GM12878 (cell line): ENCODE results near the gene GAS2. TPM values are rescaled to one million over a fixed set of nuclear protein-coding genes. Genes with fewer than 3 reads are reported as not detected.

ENCODE experiments used
- ATAC-seq: fragments of 200-7000 bp; cut with Tn5 transposase; 3 replicates; pipeline ENCODE4 v1.9.1; 2020; ENCODE audit warnings: mild to moderate bottlenecking, moderate library complexity
- BruUV-seq: library from RNA; stranded (reverse); fragments of 400-500 nt; replicated peaks from 2 replicates; lab custom pipeline; 2021; lab: Mats Ljungman, UMichigan
- CTCF ChIA-PET: fragments of 300-600 bp; sonication (Branson Sonifier 250); formaldehyde crosslinking; extraction: SDS; loops from one replicate; lab custom pipeline; 2021; ENCODE audit warnings: inconsistent platforms; lab: Yijun Ruan, JAX
- POLR2A ChIA-PET: fragments of 350-600 bp; formaldehyde crosslinking; extraction: SDS; loops from one replicate; lab custom pipeline; 2021; ENCODE audit warnings: inconsistent platforms; lab: Charles Lee
- RAD21 ChIA-PET: fragments of 300-600 bp; sonication (Branson Sonifier 250); formaldehyde crosslinking; loops from one replicate; lab custom pipeline; 2023; ENCODE audit warnings: antibody characterized with exemption; ENCODE audit not compliant: unreplicated experiment; lab: Charles Lee
- SMC1A ChIA-PET: fragments of 300-600 bp; sonication (Branson Sonifier 250); formaldehyde crosslinking; loops from one replicate; lab custom pipeline; 2023; ENCODE audit not compliant: unreplicated experiment, uncharacterized antibody; lab: Charles Lee
- DNase-seq: peaks from one replicate; pipeline ENCODE4 v3.0.0-alpha.2; 2011; ENCODE audit warnings: low read depth, low spot score
- FAIRE-seq: peaks from 3 replicates; lab custom pipeline; 2011; peaks lifted over from hg19 to GRCh38; lab: Jason Lieb, UNC
- H2AFZ ChIP-seq: 2 replicates; pipeline ENCODE4 v1.6.0; 2011; ENCODE audit warnings: low read depth, low read length, control low read depth; ENCODE audit not compliant: control insufficient read depth
- H3K27ac ChIP-seq: 2 replicates; pipeline ENCODE4 v1.5.1; 2011; ENCODE audit warnings: control low read depth; ENCODE audit not compliant: control insufficient read depth, insufficient read depth
- H3K27me3 ChIP-seq, 2 experiments: replicated peaks in 1 of 2; 2 replicates each; pipeline versions ENCODE4 v1.6.0 to v1.6.1; 2011; ENCODE audit warnings: low read length in 1 of 2; ENCODE audit not compliant: control insufficient read depth in 2 of 2, insufficient read depth in 2 of 2
- H3K36me3 ChIP-seq, 2 experiments: 2 replicates each; pipeline ENCODE4 v1.5.1; 2011; ENCODE audit warnings: low read length in 1 of 2; ENCODE audit not compliant: control insufficient read depth in 2 of 2, insufficient read depth in 2 of 2
- H3K4me1 ChIP-seq: 2 replicates; pipeline ENCODE4 v1.6.1; 2011; ENCODE audit warnings: mild to moderate bottlenecking, low read length, moderate library complexity, mixed read lengths; ENCODE audit not compliant: control insufficient read depth, insufficient read depth
- H3K4me2 ChIP-seq: 2 replicates; pipeline ENCODE4 v1.6.0; 2011; ENCODE audit warnings: control low read depth; ENCODE audit not compliant: control insufficient read depth, insufficient read depth
- H3K4me3 ChIP-seq: fragments of 200-600 bp; sonication (generic); 2 replicates; pipeline ENCODE4 v1.5.1; 2016
- H3K79me2 ChIP-seq: 2 replicates; pipeline ENCODE4 v1.6.0; 2011; ENCODE audit warnings: low read length; ENCODE audit not compliant: control insufficient read depth, insufficient read depth
- H3K9ac ChIP-seq: 2 replicates; pipeline ENCODE4 v1.8.0; 2011; ENCODE audit warnings: low read length, control low read depth, mixed read lengths; ENCODE audit not compliant: control insufficient read depth, insufficient read depth
- H3K9me3 ChIP-seq: replicated peaks from 3 replicates; pipeline ENCODE4 v1.5.1; 2011; ENCODE audit warnings: mild to moderate bottlenecking, low read length; ENCODE audit not compliant: control insufficient read depth, insufficient read depth
- H4K20me1 ChIP-seq: 2 replicates; pipeline ENCODE4 v1.6.0; 2011; ENCODE audit not compliant: control insufficient read depth, insufficient read depth
- CHD1 ChIP-seq: IDR thresholded peaks from 2 replicates; pipeline ENCODE4 v1.6.1; 2012; ENCODE audit warnings: low read depth, low read length, improper control_type of control experiment
- EED ChIP-seq: sonication (generic); IDR thresholded peaks from 2 replicates; pipeline ENCODE4 v1.6.1; 2016; ENCODE audit warnings: antibody characterized with exemption, low read depth
- IKZF1 ChIP-seq: fragments of 450-650 bp; conservative IDR thresholded peaks from 2 replicates; pipeline ENCODE4 v1.6.1; 2017; ENCODE audit warnings: antibody characterized with exemption, mild to moderate bottlenecking
- NFIC ChIP-seq: IDR thresholded peaks from 2 replicates; pipeline ENCODE4 v1.6.1; 2012; ENCODE audit warnings: low read depth, mild to moderate bottlenecking, inconsistent platforms, low read length, moderate library complexity
- WGBS: methylation state at CpG from one replicate; pipeline ENCODE4 v1.1.6; 2016; ENCODE audit warnings: low lambda C conversion rate; ENCODE audit not compliant: insufficient replicate concordance, insufficient coverage; ENCODE audit errors: missing lambda C conversion rate; 5-methylcytosine and 5-hydroxymethylcytosine counted together
- in situ Hi-C: fragments of 300-500 bp; cut with MboI; formaldehyde crosslinking; loops from 9 replicates; pipeline ENCODE4 v1.14.3; 2018; ENCODE audit warnings: mixed read lengths
- intact Hi-C: fragments of 100-400 bp; cut with micrococcal nuclease; formaldehyde crosslinking; loops from one replicate; pipeline ENCODE4 v1.14.2; 2022; ENCODE audit not compliant: unreplicated experiment
- polyA plus RNA-seq, 11 experiments: library from polyadenylated mRNA; depleted of rRNA in 4 of 11; unstranded in 6 of 11; stranded (reverse) in 5 of 11; fragments of >200 nt; fragmentation: Nextera tagmentation in 4 of 11; fragmentation: Illumina TruSeq in 1 of 11; extraction: Ambion mirVana in 4 of 11; extraction: Trizol in 1 of 11; gene quantifications; 1 replicate in 1 of 11; 2 replicates in 10 of 11; pipeline versions ENCODE4 v1.2.1 to v1.2.3, GENCODE V29; 2011 to 2016; ENCODE audit warnings: inconsistent platforms in 2 of 11, missing spikeins in 2 of 11, low read depth in 1 of 11
- total RNA-seq, 4 experiments: library from RNA; depleted of rRNA in 3 of 4; stranded (reverse); fragments of >200 nt in 3 of 4; fragmentation: Illumina TruSeq in 1 of 4; extraction: Trizol in 1 of 4; gene quantifications; 2 replicates each; pipeline versions ENCODE4 v1.2.1 to v1.2.3, GENCODE V29; 2013 to 2021

The GAS2 gene
- total and polyA plus RNA-seq, 10 of the 15 experiments (the other 5 are each of a cell fraction or from before 2014, with no cell fraction given) = 16.4 to 81.4 (median 26.2) TPM

DNA sequence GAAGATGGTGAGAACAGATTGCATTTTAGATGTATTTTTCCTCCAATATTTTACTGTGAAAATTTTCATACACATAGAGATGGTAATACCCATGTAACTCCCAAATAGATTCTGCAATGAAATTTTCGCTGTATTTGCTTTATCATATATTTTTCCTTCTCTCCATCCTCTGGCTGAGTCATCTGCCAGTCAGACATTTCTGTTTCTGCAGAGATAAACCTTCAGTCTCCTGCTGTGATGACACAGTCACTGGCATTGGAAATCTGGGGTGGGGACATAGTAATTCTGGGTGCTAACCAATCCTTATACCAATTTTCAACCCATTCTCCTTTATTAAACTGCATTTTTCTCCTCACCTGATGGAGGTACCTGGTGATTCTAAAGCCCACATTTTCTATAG is 129.5 kb downstream of the GAS2 start:
- no peaks in the 10 kb centered on the region for H3K79me2 ChIP-seq
- H3K9ac ChIP-seq = no peak overlapping the region
- H3K27ac ChIP-seq = no peak overlapping the region
- H2AFZ ChIP-seq = no peak overlapping the region
- no TSS peak for BruUV-seq
- SMC1A ChIA-PET = interaction anchor here (0.5 to 2.3 kb wide), 7 partner anchors 8 to 460 kb away, joined by 3 to 8 read pairs (median 3); no protein-coding TSS in a partner anchor
- no peak overlapping the region for H3K4me2 ChIP-seq
- DNase-seq (no peak), FAIRE-seq (no peak), ATAC-seq (no peak)
- no peaks in the 10 kb centered on the region for H3K9me3 ChIP-seq
- RAD21 ChIA-PET = interaction anchor here (1.4 kb wide), 1 partner anchor 8 kb away, joined by 5 read pairs; no protein-coding TSS in a partner anchor
- no peaks in the 10 kb centered on the region for H3K27me3 ChIP-seq
- POLR2A ChIA-PET = no interaction called here
- intact Hi-C loops (no loop called here), in situ Hi-C loops (no loop called here)
- no peak overlapping the region for H3K4me3 ChIP-seq
- H3K36me3 ChIP-seq = no peaks in the 10 kb centered on the region
- H3K4me1 ChIP-seq = no peaks in the 10 kb centered on the region
- CTCF ChIA-PET = interaction anchor here (0.7 to 3.7 kb wide), 5 partner anchors 9 to 631 kb away, joined by 3 to 20 read pairs (median 3); no protein-coding TSS in a partner anchor
- no peak for TF ChIP-seq IKZF1
- TF ChIP-seq, all 136 proteins: peak for 0
- H4K20me1 ChIP-seq = no peaks in the 10 kb centered on the region
- WGBS = 0% methylated on average over 1 of the region's 1 CpG

DNA sequence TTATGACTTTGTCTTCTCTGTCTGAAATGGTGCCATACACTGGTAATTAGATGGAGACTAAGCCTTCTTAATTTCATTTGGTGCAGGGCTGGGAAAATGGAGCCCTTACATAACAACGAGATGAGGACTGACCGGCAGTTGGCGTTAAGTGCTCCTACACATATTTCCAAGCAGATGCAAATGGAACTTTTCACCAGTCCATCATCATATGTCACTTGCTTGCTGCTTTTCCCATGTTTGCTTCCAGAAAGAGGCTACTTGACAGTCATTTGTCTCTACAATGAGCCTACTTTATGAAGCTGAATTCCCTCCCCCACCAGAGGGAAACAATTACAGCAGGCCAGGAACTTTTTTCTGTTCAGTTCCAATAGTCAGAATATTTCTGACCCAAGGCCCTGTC is 130.6 kb downstream of the GAS2 start:
- RAD21 ChIA-PET = interaction anchor here (1.4 to 2.0 kb wide), 2 partner anchors 9 to 10 kb away, joined by 5 to 7 read pairs; no protein-coding TSS in a partner anchor

More for the DNA sequence above, 130.6 kb downstream of the GAS2 start:
- H3K27ac ChIP-seq = no peak overlapping the region
- H3K36me3 ChIP-seq = no peaks in the 10 kb centered on the region
- DNase-seq (no peak), ATAC-seq (no peak), FAIRE-seq (no peak)
- no peak overlapping the region for H3K4me3 ChIP-seq
- H3K4me1 ChIP-seq = no peaks in the 10 kb centered on the region
- H3K9ac ChIP-seq = no peak overlapping the region
- no TSS peak for BruUV-seq
- no peaks in the 10 kb centered on the region for H4K20me1 ChIP-seq
- ChIA-PET SMC1A (interaction anchor here (0.9 to 1.9 kb wide), 6 partner anchors 8 to 46 kb away, joined by 3 to 12 read pairs (median 3); no protein-coding TSS in a partner anchor), POLR2A (interaction anchor here (1.0 kb wide), 1 partner anchor 375 kb away, joined by 3 read pairs; no protein-coding TSS in a partner anchor), CTCF (interaction anchor here (1.0 to 3.7 kb wide), 3 partner anchors 10 to 33 kb away, joined by 3 to 20 read pairs (median 6); no protein-coding TSS in a partner anchor)
- H3K9me3 ChIP-seq = no peaks in the 10 kb centered on the region
- TF ChIP-seq CHD1 = no peak
- no peak for TF ChIP-seq EED
- no peak for TF ChIP-seq NFIC
- H3K79me2 ChIP-seq = no peaks in the 10 kb centered on the region
- intact Hi-C loops = no loop called here
- in situ Hi-C loops = no loop called here
- no peak overlapping the region for H3K4me2 ChIP-seq
- 85% methylated on average over 3 of the region's 3 CpGs for WGBS
- H2AFZ ChIP-seq = no peak overlapping the region
- H3K27me3 ChIP-seq = no peaks in the 10 kb centered on the region
